Suppressor macrophage (primary cell): ENCODE data around the gene KCNQ4.
A peak's percentile ranks its signal among the peaks of the same experiment; 100 is the strongest.

Experiments
- DNase-seq, 4 experiments: peaks; one replicate each; pipeline ENCODE4 v3.0.0-alpha.2; 2020 to 2022

Gene KCNQ4

GRCh38 chr1:40862008-40862863 lies 78.6 kb downstream of the KCNQ4 start, which contains the start of gene CITED4:
TSS of gene CITED4 (minus strand) at chr1:40862363. CDS start at chr1:40862127, 236 bp downstream.
- peak; percentile 96 to 98 (median 97) for DNase-seq

- peak; percentile 32 to 65 (median 36) for DNase-seq
Measured at GRCh38 chr1:40868051-40868723, 84.6 kb downstream of the KCNQ4 start.

GRCh38 chr1:40870135-40870728 lies 86.6 kb downstream of the KCNQ4 start:
- DNase-seq: peak; percentile 34 to 69 (median 48)

GRCh38 chr1:40872276-40872675 lies 88.7 kb downstream of the KCNQ4 start:
- DNase-seq: no peak

GRCh38 chr1:40873863-40874472 lies 90.4 kb downstream of the KCNQ4 start:
- DNase-seq: peak in 1 of 4 experiments; percentile 12

GRCh38 chr1:40876436-40876761 lies 92.8 kb downstream of the KCNQ4 start:
- DNase-seq: no peak

- DNase-seq: peak in 1 of 4 experiments; percentile 30
Measured at GRCh38 chr1:40876891-40877290, 93.3 kb downstream of the KCNQ4 start.

- peak; percentile 81 to 92 (median 87) for DNase-seq
Measured at GRCh38 chr1:40877698-40878097, 94.1 kb downstream of the KCNQ4 start.

- DNase-seq: no peak
Measured at GRCh38 chr1:40878906-40879305, 95.3 kb downstream of the KCNQ4 start.

- no peak for DNase-seq
Measured at GRCh38 chr1:40879482-40880175, 96.0 kb downstream of the KCNQ4 start.

GRCh38 chr1:40880813-40881549 lies 97.4 kb downstream of the KCNQ4 start:
- no peak for DNase-seq

GRCh38 chr1:40884055-40884795 lies 100.6 kb downstream of the KCNQ4 start:
- DNase-seq: peak in 1 of 4 experiments; percentile 35

- DNase-seq: peak in 1 of 4 experiments; percentile 42
Measured at GRCh38 chr1:40886318-40887011, 102.9 kb downstream of the KCNQ4 start.

GRCh38 chr1:40887012-40887378 lies 103.4 kb downstream of the KCNQ4 start:
- DNase-seq: peak; percentile 29 to 64 (median 52)

GRCh38 chr1:40887652-40888051 lies 104.1 kb downstream of the KCNQ4 start:
- DNase-seq: no peak
